Muscle of arm (tissue), 12 donors: ENCODE measurements around the gene PAPOLA. TPM values are rescaled to one million over a fixed set of nuclear protein-coding genes. Genes with fewer than 3 reads are reported as not detected.

Source experiments
- DNase-seq: peaks from one replicate; pipeline ENCODE4 v3.0.0-alpha.2; 2013
- polyA plus RNA-seq, 12 donors: library from polyadenylated mRNA; unstranded; fragments of 120-200 nt; gene quantifications; one replicate each; pipeline ENCODE4 v1.2.1, GENCODE V29; 2013; ENCODE audit not compliant: insufficient read length in 12 of 12

PAPOLA gene
- polyA plus RNA-seq, 12 donors, result 89.8 to 160 (median 128) TPM; not detected in 1

DNA sequence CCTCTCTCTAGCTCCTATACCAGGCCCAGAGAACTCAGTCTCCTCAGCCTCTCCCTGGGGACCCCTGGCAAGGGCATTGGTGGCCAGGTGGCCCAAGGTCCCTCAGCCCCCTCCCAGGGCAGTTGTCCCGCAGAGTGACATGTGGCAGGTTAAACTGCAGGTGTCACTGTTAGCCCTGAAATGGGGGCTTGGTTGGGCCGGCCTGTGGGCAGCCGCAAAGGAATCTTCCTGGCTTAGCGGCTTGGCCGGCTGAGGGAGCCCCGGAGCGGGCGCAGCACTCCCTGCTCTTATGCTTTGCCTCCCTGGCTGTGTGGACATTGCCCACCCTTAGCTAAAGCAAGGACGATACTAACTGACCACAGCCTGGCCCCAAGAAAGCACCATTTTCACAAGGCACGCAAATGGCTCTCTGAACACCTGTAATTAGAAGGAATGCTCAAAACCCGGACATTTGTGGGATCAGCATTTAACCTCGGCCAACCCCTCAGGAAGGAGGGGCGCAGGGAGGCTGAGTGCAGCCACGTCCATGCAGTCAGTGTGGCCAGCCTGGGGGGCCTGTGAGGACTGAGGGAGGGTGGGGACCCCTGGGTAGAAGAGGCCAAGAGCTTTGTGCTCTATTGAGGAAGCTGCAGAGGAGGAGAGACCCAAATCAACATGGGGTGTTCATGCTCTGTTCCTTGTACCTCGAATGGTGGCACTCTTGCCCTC, 82.2 kb downstream of the PAPOLA start:
- no peak for DNase-seq

DNA sequence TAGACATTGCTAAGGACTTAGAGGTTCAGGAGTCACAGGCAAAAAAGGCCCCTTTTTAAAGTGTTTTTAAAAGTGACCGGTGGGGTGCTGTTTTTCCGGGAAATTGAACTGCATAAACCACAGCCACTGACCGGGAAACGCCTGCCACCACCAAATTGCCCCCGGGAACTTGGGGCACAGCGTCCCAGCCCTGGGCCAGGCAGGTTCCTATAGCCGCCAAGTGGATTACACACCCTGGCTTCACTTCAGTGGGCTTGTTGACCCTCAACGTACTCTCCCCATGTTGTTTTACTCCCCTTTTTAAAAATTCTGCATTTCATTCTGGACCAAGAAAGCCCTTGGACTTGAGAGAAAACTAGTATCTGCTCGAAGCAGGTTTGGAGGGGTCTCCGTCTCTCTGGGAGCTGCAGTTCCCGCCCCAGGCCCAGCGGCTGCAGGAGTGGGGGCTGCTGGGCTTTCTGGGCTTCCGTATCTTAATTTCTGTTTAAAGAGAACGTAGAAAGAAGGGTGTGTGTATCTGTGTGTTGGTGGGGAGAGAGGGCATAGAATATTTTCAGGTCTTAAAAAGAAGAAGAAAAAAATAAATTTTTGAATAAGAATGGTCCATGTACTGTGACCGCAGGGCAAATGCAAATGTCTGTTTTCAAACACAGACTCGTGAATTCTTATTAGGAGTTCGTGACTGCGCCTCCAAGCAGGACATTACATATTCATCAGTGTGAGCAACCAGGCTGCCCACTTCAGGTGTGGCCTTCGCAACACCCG, 82.9 kb downstream of the PAPOLA start:
- DNase-seq, result no peak

DNA sequence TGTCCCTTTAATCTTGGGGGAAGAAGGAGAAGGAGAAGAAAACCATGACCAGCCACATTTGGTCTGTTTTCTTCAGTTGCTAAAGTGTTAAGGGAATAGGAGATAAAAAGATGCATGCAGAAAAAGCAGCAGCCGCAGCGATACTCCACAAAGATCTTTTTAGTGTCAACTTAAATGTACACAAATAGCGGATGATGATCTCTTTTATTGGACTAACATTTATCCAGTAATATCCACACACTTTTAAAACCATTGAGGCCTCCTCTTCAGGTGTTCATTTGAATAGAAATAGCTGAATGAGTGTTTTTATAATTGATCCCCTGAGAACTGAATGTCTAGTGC, 83.5 kb downstream of the PAPOLA start:
- DNase-seq, result no peak

DNA sequence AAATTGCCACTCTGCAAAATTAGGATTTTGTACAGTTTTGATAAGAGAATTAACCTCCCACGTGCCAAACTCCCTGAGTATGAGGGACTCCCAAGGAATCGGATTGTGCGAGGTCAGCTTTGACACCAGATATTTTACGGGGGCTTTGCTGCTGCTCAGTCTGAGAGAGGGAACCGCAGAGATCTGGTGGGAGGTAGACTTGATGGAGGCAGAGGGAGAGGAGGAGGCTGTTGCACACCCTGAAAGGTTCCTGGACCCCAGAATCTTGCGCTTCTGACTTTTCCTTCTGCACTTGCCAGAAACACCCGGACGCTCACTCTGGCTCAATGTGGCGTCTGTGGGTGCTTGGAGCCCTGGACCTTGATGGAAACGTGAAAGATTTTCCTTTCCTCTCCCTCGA, 83.9 kb downstream of the PAPOLA start:
- no peak for DNase-seq

DNA sequence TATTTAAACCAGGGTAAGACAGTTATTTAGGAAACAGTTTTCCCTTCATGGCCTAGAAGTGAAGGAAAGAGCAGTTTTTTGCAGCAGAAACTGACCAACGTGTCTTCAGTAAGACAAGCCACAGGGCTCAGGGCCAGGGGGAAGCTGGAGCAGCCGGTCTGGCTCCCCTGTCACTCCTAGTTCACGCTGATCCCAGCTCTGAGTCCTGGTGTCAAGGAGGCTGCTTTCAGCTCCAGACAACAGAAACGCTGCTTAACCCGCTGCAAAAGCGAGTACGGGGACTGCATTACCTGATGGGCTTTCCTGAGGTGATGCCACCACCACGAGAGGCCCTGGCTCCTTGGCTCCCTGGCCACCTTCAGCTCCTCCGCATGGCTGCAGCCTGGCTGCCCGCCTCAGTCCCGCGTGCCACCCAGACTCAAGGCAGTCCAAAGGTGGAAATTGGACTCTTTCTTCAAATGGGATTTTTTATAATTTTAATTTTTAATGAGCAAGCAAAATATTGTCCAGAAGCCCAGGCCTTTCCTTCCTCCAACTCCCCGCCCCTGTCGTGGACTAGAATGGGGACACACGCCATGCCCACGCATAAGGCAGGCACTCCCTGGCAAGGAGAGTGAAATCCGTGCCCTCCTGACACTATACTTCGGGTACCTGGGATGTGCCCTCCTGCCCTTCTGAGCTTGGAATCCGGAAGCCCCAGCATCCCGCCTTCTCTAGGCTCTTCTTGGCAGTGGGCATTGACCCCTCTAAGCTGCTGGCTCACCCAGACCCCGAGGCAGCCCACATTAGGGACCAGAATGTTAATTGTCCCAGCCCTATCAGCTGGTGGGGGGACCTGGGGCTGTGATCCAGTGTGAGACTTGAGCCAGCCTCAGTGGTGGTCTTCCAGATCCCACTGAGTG, 85.0 kb downstream of the PAPOLA start:
- DNase-seq, result no peak

DNA sequence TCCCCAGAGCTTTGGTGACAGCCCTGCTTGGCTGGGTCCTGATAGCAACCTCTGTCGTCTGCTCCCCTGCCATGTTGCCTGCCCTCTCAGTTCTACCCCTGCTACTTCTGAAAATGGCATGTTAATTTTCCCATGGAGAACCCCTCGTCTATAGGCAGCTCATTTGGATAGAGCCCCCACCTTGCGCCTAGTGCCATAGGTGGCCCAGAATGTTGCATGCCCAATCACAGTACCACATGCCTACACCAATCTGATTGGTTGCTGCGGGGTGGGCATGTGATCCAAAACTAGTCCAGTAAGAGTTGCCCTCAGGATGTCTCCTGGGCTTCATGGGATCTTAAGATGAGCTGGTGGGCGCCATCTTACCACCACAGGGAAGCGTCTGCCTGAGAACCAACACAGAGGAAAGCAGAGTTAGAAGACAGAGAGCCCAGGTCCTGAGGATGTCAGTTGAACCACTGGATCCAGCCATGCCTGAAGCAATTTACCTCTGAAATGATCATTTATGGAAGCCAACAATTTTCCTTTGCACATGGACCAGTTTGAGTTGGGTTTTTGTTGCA, 85.7 kb downstream of the PAPOLA start:
- DNase-seq, result no peak

DNA sequence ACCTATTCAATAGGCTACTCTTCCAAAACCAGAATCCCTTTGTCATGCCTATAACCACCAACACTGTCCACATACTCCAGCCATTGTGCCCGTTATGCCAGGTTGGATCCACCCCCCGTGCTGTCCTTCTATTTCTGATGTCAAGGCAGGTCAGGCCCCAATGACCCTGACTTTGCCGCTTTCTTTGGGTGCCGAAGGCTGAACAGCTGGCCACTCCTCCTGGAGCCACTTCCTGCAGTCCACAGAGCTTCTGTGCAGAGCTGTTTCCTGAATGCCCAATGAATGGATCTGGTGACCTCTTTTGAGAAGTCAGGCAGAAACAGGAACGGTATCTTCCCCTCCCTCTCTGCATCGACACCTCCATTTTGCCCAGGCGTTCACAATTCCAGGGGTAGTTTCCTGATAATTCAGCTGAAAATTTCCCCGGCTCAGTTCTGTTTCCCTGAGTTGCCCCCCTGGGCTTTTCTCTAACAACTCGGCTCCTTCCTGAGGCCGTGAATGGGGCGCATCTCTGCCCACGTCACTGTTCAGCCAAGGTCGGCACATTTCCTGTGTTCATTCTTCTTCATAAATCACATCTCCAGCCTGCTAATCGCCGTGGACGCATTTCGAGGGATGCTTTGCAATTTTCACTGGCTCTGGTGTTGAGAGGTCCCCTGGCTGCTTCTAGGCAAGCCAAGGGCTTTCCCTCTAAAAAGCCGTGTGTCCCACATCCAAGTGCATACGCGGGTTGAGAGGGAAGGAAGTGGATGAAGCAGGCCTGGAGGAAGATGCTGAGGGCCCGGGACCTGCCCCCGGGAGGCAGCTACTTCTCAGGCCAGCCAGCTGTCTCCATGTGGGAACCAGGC, 86.5 kb downstream of the PAPOLA start:
- DNase-seq, result no peak

DNA sequence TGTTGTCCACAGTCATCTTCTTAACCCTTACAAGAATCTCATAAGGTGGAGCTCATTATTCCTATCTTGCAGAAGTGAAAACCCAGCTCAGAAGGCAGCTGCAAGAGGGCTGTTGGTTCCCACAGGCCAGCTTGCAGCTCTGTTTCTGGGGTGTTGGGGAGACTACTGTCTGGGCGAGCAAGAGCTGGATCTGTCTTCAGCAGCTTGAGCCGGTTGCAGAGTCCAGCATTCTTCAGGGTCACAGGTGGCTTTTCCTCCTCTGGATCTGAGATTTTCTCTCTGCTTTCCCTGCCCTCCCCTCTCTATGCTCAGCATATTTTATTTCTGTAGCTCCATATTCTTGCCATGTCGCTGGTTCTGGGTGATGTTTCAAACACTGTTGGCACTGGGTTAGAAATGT, 87.4 kb downstream of the PAPOLA start:
- DNase-seq, result no peak

DNA sequence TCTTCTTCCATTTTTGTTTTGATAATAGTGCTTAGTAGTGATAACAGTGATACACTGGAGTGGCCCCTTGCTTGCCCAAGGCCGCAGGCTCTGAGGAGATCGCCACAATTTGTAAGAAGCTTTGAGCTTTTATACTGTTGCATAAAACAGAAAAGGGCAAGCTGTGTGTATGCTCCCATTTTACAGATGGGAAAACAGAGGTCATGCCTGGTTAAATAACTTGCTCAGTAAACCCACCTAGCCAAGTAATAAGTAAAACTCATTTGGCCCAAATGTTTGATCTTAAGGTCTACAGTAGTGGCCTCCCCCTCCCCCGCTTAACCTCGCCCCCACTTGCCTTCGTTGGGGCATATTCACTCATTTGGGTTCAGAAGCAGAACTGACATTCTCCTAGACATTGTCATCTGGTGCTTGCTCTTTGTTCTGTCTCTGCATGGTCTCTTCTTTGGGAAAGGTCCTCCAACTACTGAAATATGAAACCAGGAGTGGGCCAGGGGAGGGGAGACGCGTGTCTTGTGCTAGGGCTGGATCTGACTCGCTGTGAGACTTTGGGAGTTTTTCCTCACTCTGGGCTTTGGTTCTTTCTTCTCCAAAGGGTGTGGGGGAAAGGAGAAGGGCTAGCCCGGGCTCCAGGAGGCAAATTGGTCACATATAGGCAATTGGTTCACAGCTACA, 88.1 kb downstream of the PAPOLA start:
- no peak for DNase-seq

DNA sequence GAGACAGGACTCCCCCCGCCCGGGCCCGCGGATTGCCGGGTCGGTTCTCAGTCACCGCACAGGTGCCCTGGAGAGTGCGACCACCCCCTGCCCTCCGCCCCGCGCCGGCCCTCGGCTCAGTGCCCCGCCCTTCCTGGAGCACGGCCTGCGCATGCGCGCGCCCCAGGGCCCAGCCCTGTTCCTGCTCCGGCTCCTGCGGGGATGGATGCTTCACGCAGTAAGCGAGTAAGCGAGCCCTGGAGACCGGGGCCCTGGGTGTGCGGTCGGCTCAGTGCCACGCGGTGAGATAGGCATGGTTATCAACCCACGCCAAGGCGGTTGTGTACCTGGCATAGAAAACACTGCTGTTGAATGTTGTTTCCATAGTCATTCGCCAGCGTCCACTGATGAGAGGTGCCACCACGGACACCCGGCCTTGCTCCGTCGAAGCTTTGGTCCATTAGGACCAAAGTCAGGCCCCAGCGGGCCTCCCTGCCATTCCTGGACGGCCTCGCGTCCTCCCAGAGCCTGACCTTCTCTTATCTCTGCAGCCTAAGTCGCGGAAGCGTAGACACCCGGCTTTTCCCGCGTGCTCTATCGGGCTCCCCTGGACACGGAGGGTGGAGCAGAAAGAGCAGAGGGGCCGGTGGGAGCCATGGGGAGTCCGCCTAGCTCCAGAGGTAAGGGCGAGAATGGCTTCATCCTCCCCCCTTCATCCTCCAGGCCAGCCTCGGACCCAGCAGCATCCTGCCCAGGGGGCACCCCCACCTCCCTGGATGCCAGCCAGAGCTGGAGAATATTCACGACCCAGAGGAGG, 90.6 kb downstream of the PAPOLA start:
- no peak for DNase-seq

DNA sequence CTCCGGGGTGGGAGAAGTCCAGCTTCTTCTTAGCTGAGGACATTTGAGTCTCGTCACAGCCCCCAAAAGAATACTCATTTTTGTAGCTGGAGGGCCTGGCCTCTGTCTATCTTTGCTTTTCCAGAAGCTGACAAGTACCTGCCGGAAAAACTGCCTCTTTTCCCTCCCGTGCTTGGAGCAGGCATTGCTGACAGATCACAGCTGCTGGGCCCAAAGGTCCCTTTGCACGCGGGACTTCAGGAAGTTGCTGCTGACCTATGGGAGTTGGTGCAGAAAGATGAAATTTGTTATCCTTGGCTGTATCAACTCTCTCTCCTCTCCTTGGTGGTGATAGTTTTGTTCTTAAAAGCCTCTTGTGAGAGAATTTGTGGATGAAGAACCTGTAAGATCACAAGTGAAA, 92.8 kb downstream of the PAPOLA start:
- no peak for DNase-seq

DNA sequence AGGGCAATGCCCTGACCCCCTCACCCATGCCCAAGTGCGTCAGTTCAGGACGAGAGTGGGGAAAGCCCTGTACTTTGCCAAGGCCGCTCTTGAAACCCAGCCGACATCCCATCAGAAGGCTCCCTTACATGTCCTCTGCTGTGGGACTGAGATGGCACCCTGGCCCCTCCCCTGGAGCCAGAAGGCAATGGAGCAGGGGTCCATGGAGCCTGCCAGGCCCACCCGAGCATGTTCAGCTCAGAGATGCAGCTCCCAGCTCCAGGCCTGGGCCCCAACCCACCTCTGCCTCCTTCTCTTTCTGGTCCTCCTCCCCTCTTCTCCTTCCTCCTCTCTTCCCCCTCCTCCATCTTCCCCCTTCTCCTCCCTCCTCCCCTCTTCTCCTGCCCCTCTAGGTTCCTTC, 95.5 kb downstream of the PAPOLA start:
- DNase-seq, result no peak

DNA sequence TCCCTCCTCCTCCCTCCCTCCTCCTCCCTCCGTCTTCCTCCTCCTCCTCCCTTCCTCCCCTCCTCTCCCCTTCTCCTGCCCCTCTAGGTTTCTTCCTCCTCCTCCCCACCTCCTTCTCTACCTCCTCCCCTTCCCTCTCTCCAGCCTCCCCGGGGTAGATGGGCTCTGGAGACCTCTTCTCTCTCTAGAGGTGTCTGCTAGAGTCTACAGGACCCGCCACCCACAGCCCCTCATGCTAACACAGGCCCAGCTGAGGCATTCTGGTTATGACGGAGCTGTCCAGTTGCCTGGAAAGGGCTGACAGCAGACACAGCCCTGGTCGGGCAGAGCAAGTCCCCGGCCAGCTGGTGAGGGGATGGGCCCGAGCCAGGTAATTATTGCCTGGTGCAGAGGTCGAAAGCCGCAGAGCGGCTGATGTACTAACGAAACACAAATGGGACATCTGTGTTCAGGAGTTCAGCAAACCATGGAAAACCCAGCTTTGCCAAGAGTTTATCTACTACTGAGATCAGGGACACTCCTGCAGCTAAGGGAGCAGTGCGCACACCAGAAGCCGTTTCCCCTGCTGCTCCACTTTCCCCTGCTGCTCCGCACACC, 96.2 kb downstream of the PAPOLA start:
- DNase-seq, result no peak

DNA sequence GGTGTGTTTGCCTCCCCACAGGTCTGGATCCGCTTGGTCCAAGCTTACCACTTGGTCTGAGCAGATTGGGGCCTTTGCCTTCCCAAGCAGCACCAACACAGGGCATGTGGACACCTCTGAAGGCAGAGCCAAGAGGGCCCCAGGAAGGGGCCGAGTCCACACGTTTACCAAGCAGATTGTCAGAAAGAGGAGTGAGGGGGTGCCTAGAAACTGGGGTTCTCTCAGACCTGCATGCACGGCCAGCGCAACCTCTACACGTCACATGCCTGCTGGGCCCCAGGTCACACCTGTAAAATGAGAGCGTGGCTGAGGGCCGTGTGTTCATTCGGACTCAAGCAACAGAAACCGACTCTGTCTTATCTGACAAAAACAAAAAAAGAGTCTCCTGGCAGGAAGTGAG, 96.9 kb downstream of the PAPOLA start:
- no peak for DNase-seq

DNA sequence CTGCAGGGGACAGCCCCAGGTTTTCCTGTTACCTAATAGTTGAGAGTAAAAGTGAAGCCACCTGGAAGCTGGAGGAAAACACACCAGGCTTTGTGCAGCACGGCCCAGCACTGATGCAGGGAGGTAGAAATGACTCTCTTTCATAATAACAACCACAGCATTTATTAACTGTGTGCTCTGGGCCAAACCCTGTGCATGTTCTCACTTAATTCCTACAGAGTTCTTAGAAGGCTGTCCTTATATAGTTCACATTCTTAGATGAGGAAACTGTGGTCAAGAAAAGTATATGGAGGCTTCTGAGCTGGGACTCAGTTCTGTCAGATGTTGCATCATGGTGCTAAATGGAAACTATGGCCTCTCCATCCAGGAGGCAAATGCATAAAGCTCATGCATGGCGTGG, 100.0 kb downstream of the PAPOLA start:
- no peak for DNase-seq

DNA sequence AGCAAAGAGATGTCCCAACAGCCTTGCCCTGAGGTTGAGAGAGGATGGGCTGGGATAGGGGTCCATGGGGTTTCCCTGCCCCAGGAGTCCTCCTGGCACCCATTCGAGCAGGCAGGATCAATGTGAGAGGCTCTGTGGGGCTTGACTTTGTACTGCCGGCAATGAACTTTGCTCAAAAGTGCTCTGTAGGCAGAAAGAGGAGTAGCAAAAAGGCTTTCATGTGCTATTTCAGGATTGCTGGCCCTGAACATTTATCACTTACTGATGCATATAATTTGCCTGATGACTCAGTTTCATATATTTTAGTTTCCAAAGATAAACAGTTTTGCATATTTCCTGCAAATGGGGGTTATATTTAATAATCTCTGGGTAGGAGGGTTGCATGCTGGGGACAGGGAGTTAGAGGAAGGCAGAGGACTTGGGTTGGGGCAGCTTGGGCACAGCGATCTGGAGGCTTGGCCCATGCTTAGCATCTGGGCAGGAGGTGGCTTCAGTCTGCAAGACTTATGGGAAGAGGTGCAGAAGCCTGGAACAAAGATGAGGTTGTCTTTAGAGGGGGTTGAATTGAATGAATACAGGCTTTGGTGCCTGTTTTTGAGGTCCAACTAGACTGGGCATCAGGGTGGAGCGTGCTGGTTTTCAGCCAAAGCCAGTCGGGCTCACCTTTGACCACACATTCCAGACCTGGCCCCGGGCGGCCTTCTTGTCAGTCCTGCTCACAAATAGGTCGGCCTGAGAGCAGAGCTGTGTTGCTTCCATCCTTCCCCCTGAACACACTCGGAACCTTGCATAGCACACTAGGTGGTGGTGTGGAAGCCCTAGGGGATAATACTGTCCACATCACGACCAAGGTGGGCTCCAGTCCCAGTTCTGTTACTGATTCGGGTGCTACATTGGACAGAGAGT, 101.4 kb downstream of the PAPOLA start:
- DNase-seq, result no peak

DNA sequence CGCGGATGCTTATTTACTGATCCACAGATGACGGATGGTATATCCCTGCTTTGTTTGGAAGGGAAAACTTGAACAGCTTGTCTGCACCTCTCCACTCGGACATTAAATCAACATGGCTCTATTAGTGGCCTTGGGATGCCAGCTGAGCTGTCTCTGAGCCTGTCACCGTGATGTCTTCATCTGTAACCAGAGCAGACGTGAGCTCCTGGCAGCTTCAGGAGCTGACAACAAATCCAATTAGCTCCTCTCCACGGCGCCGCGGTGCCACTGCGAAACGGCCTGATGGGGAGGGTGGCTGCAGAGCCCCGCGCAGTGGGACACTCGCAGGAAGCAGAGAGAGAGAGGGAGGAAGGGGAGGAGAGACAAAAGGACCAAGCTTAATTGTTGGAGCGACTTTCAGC, 112.3 kb downstream of the PAPOLA start:
- DNase-seq, result no peak

DNA sequence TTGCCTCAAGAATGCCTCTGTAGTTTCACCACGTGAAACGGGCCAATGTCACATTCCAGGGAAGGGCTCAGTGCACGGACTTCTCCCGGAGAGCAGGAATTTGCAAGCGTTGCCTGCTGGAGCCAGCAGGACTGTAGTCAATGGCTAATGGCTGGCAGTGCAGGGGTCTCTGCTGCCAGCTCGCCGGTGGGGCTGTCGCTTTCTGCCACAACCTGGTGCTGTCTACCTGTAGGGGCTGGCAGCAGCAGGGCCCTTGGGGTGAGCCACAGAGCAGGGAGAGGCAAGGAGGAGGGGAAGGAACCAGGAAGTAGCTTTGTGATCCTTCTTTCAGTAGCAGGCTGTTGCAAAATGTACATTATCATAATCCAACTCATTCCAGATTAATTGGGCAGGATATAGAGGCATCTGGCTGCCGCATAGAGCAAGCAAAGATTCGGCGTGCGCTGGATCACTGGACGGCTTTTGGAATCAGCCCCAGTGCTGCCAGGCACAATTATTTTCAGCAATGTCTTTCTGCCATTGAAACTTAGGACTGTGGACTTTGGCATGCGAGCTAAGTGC, 114.1 kb downstream of the PAPOLA start:
- no peak for DNase-seq
